ENCODE data around the gene OSBPL10.

OSBPL10 gene

GRCh38 chr3:31848911-31849310 lies 132.2 kb downstream of the OSBPL10 start:
- no peak for DNase-seq (ENCODE audit: low spot score)

- DNase-seq (ENCODE audit: low spot score): no peak
These were observed 132.8 kb downstream of the OSBPL10 start for GRCh38 chr3:31848163-31848818.

- no peak for DNase-seq (ENCODE audit: low spot score)
These were observed 133.3 kb downstream of the OSBPL10 start for GRCh38 chr3:31847760-31848159.

GRCh38 chr3:31841515-31841914 lies 139.5 kb downstream of the OSBPL10 start:
- DNase-seq (ENCODE audit: low spot score): no peak

GRCh38 chr3:31840252-31840651 lies 140.8 kb downstream of the OSBPL10 start:
- DNase-seq (ENCODE audit: low spot score): no peak

GRCh38 chr3:31839144-31839917 lies 141.7 kb downstream of the OSBPL10 start:
- no peak for DNase-seq (ENCODE audit: low spot score)

GRCh38 chr3:31836131-31837075 lies 144.7 kb downstream of the OSBPL10 start:
- DNase-seq (ENCODE audit: low spot score): no peak

- DNase-seq (ENCODE audit: low spot score): no peak
These were observed 147.5 kb downstream of the OSBPL10 start for GRCh38 chr3:31833391-31834190.

GRCh38 chr3:31832551-31832950 lies 148.5 kb downstream of the OSBPL10 start:
- no peak for DNase-seq (ENCODE audit: low spot score)

- DNase-seq (ENCODE audit: low spot score): no peak
These were observed 149.5 kb downstream of the OSBPL10 start for GRCh38 chr3:31831591-31831990.

GRCh38 chr3:31829826-31830426 lies 151.1 kb downstream of the OSBPL10 start:
- DNase-seq (ENCODE audit: low spot score): no peak

GRCh38 chr3:31829010-31829409 lies 152.1 kb downstream of the OSBPL10 start:
- DNase-seq (ENCODE audit: low spot score): no peak

- no peak for DNase-seq (ENCODE audit: low spot score)
These were observed 153.1 kb downstream of the OSBPL10 start for GRCh38 chr3:31828007-31828406.

GRCh38 chr3:31823184-31823583 lies 157.9 kb downstream of the OSBPL10 start:
- DNase-seq (ENCODE audit: low spot score): no peak

- no peak for DNase-seq (ENCODE audit: low spot score)
These were observed 159.9 kb downstream of the OSBPL10 start for GRCh38 chr3:31821118-31821517.

- DNase-seq (ENCODE audit: low spot score): no peak
These were observed 161.6 kb downstream of the OSBPL10 start for GRCh38 chr3:31819441-31819840.

- DNase-seq (ENCODE audit: low spot score): no peak
These were observed 163.6 kb downstream of the OSBPL10 start for GRCh38 chr3:31817411-31817966.

GRCh38 chr3:31815631-31816440 lies 165.2 kb downstream of the OSBPL10 start:
- no peak for DNase-seq (ENCODE audit: low spot score)

- no peak for DNase-seq (ENCODE audit: low spot score)
These were observed 166.1 kb downstream of the OSBPL10 start for GRCh38 chr3:31815006-31815405.

GRCh38 chr3:31813686-31814085 lies 167.4 kb downstream of the OSBPL10 start:
- no peak for DNase-seq (ENCODE audit: low spot score)
